Astrocyte of the hippocampus (primary cell): Measurements from ENCODE around the gene ASS1.
"Not testable (repeated sequence)": the region's sequence is repeated elsewhere in the genome, so short reads cannot be mapped to it uniquely, and the experiment has no call there.

Experiments used
- DNase-seq: peaks from one replicate; pipeline ENCODE4 v3.0.0; 2011; ENCODE audit warnings: low read depth, low spot score

ASS1 gene

DNA sequence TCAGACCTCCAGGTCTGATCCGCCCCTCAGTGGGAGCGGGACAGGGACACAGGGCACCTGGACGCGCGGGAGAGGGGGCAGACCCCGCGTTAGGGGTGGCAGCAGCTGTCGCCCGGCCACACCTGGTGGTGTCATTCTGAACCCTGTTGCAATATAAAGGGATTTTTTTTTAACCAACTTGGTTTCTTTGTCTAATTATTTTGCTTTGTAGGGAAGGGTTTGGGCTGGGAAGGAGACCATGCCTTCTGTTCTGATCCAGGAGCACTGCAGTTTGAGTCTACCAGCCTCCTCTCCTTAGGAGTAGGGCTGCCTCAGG is 10.9 kb upstream of the ASS1 start:
- no peak for DNase-seq

DNA sequence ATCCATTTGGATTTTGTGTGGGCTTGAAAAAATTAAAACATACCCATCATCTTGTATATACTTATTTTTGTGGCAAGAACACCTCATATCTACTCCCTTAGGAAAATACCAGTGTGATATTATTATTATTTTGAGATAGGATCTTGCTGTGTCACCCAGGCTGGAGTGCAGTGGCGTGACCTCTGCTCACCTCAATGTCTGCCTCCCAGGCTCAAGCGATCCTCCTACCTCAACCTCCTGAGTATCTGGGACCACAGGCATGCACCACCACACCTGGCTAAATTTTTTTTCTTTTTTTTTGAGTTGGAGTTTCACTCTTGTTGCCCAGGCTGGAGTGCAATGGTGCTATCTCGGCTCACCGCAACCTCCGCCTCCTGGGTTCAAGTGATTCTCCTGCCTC is 10.1 kb upstream of the ASS1 start:
- DNase-seq: not testable (repeated sequence)

DNA sequence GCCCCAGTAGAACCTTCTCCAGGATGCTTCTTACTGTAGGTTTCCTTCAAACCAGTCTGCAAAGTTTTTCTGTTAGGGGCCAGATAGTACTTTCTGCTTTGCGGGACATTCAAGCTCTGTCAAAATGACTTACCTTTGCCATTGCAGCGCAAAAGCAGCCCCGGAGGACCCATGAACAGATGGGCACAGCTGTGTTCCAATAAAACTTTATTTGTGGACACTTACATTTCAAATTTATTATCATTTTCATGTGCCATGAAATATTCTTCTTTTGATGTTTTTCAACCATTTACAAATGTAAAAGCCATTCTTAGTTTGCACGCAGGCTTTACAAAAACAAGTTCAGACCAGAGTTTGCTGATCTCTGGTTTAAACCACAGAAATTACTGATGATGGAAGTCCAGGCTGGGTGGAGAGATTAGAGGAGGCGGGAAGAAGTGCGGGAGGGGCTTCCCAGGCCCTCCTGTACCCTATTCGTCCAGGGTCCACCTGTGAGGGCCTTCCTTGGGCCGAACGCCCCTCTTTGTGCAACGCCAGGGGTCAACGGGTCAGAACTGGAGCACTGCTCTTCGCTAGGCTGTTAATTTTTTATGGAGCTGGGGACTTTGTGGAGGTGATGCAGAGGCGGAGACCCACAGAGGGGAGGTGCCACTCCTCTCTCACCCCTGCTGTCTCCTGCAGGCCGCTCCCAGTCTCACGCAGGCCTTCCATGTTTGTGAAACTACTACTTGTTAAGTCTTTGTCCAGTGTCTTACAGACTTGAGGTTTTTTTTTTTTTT is 7.6 kb upstream of the ASS1 start:
- no peak for DNase-seq

DNA sequence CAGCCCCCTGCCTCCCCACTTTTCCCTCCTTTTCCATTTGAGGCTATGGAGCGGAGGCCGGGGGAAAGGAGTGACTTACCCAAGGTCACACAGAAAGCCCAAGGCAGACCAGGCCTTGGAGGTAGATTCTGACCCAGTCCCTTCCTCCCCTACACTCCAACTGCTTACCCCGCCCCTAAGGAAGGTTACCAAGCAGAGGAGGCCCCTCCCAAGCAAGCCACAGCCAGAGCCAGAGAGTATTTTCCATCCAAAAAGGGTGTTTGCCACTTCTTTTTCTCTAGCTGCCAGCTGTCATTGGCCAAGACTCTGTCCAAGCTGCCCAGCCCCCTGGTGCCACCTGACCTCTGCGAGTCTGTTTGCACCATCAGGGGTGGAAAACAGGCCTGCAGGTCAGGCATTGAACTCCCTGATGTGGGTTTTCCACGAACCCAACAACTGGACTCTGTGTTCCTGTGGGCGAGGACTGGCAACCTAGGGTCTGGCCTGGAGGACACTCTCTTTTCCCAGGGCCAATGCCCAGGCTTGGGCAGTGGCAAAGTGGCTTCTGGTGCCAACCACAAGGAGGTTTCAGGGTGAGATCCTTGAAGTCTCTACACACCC is 6.3 kb upstream of the ASS1 start:
- DNase-seq: no peak

DNA sequence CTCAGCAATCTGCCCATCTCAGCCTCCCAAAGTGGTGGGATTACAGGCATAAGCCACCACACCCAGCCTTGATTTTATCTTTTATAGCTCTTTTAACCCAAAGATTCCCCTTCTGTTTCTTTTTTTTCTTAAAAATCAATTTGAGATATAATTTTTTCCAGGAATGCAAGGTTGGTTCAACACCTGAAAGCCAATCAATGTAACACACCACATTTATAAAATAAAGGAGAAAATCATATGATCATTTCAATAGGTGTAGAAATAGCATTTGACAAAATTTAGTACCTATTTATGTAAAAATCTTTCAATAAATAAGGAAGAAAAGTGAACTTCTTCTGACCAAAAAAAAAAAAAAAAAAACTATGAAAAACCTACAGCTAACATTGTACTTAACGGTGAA is 3.7 kb upstream of the ASS1 start:
- DNase-seq: no peak

DNA sequence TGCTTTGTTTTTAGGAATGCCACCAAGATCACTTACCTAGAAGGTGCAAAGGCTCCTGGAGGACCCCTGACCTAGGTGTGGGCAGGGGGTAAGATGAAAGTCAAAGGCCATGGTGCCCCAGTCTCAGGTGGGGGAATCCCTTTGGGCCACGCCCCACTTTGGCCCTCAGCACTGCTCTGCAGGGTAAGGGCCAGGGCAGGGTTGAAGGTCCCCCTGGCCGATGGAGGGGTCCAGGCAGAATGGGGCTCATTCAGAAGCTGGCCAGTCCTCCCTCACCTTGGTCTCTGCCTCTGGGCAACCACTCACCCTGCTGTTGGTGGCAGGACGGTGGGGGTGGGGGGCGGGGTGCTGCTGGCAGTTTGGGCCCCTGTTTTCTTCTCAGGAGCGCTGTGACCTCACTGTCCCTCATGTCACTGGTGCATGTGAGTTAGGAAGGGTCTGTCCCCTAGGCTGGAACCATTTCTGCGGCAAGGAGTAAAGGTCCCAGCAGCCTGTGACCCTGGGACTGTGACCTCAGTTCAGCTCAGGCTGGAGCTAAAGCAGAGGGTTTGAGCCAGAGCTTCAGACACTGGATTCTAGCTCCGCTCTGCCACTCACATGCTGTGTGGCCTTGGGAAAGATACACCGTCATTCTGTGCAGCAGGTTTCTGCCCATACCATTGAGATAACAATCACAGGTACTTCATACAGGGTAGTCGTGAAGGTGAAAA is 1.9 kb upstream of the ASS1 start:
- no peak for DNase-seq

DNA sequence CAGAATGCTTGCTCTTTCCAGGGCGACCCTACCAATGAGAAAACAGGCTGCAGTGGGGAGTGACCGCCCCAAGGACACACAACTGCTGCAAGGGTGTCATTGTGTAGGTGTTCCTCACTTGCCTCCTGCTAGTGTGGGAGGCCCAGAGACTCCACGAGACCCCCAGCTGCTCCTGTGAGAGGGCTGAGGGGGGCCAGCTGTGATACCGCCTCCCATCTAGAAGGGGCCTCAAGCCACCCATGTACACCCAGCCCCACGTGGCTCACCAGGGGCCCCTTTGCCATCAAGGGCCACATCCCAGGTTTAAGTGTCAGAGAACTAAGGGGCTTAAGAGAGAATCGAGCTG is 1.3 kb upstream of the ASS1 start:
- no peak for DNase-seq

DNA sequence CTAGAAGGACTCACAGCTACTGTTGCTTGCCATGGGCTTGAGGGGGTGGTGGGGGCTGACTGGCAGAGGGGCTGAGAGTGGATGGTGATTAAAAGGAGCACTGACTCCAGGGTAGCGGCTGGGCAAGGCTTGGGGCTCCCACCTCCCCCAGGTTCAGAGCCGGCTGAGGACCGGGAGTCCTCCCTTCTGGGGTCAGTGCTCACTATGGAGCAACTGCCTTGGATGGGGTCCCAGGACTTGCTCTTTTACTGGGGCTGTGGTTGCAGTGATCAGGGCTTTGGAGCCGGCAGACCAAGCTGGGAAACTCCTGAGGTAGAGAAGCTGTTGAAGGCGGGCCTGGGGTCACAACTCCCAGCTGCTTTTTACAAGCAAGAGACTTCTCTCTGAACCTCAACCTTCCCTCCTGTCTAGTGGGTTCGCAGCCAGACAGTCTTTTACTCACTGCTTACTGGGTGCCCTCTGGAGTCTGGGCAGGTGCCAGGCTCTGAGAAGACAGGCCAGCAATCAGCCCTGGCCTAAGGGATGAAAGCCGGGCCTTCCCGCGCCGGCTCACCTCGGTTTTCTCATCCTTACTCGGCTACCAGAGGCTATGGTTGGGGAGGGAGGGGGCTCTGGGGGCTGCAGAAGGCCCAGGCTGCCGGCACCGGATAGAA is 795 bp upstream of the ASS1 start:
- no peak for DNase-seq

DNA sequence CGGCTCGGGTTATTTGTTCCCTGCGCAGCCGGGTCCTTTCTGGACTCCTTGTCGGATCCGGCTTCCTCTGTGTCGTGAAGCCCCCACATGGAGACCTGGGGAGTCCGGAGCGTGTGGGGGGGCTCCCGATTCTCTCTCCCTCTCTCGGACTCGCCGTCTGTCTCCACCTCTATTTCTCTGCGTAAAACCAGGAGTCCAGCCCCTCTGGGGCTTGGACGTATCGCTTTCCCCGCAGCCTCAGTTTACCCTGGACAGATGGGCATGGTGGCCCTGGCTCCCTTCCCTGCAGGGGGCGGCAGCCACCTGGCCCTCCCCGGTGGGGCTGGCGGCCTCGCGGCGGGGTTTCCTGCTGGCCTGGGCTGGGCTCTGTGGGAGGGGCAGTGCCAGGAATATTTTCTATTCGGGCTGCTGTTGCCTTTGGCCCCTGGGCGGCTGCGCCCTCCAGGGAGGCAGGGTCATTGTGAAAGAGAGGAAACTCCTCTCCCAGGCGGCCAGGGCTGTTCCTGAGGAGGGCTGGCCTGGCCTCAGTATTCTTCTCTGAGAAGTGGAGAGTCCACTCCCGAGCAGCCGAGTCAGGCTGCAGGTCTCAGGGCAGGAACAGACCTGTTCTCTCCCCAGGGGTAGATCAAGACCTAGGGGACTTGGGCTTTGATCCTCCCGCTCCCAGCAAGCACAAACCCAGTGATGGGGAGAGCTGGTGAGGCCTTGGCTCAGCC is 665 bp downstream of the ASS1 start:
- DNase-seq: peak; percentile 23

DNA sequence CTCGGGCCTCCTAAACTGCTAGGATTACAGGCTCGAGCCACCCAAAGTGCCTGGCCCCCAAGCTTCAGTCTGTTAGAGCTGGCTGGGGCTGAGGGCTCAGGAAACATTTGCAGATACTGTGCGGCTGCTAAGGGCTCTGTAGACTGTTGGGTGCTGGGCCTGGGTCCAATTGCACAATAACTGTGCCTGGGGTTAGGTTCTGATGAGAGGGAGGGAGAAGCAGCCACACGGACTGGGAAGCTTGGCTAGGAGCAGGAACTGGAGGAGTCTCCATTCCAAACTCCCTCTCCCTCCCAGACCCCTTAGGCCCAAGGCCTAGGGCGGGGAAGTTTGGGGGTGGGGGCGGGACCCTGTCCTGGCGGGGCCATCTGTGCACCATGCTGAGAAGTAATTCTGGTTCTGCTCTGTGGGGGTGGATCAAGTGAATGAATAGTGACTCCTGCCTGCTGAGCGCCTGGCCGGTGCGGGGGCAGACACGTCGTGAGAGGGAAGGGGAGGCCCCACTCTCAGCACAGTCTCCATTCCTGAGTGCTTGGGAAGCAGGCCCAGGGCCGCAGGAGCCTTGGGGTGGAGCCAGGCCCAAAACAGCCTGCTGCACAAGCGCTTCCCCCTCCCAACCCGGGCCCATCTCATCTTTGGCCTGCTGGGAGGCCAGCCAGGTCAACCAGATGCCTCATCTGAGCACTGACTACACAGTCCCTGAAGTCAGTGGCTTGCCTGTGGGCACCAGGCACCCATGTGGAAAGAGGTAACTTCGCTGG is 1.5 kb downstream of the ASS1 start:
- DNase-seq: peak; percentile 80

DNA sequence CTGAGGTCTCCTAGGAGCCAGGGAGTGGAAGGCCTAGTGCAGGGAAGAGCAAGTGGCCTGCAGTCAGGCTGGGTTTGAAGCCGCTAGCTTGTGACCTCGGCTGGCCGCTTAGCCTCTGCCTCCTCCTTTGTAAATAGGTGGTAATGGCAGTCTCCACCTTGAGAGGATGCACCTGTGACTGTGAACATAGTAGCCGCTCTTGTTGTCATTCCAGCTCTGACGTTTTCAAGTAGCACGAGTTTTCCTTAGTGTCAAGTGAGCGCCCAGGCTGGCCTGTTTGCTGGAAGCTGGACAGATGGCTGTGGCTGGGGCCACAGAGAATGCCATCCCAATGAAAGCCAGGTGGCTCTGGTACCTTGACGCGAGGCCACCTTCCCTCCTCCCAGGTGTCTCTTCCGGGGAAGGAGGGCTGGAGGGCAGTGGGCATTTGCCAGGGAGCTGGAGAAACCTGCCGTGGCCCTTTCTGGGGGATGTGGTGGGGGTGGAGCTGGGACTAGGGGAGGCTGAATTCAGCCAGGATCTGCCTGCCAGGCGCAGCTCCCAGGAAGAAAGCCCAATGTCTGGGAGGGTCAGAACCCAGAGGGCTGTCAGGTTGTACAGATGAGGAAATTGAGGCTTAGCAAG is 2.5 kb downstream of the ASS1 start:
- no peak for DNase-seq

DNA sequence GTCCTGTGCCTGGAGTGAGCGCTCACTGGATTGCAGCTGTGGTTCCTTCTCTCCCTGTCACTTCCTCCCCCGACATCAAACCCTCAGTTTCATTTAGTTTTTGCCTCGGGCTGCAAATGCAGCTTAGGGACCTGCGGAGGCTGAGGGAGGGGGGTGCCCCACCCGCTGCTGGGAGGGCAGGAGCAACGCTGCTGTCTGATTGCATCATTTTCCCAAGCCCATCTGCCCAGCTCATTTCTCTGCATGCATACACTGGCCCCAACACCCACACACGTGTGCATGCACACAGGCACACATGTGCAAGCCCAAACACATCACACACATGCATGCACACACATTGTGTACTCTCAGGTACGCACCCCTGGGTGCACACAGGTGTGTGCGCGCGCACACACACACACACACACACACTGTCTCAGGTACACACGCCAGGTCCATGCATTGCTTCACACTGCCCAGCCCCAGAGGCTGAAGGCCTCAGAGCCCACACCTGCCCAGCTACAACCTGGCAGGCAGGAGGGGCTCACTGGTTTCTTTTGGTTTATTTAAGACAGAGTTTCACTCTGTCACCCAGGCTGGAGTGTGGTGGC is 3.4 kb downstream of the ASS1 start:
- no peak for DNase-seq

DNA sequence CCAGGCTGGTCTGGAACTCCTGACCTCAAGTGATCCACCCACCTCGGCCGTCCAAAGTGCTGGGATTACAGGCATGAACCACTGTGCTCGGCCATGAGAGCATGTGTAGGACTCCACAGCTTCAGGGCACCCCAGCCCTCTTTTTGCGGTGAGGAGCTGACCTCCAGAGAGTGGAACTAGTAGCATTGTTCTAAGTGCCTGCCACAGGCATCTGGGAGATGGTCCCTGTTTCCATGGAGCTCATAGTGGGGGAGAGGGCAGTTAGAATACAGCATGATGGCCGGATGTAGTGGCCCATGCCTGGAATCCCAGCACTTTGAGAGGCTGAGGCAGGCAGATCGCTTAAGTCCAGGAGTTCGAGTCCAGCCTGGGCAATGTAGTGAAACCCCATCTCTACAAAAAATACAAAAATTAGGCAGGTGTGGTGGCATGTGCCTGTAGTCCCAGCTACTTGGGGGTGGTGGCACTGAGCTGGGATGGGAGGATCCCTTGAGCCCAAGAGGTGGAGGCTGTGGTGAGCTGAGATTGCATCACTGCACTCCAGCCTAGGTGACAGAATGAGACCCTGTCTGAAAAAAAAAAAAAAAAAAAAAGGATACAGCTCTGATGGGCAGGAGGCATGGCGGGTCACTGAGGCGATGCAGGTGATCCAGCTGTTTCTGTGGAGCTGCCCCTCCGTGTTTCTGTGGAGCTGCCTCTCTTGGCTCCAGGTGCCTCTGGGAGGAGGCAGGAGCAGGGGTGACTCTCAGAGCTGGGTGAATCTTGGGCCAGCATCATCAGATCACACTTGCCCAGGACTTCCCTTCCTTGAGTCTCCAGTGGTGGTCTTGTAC is 4.2 kb downstream of the ASS1 start:
- no peak for DNase-seq

DNA sequence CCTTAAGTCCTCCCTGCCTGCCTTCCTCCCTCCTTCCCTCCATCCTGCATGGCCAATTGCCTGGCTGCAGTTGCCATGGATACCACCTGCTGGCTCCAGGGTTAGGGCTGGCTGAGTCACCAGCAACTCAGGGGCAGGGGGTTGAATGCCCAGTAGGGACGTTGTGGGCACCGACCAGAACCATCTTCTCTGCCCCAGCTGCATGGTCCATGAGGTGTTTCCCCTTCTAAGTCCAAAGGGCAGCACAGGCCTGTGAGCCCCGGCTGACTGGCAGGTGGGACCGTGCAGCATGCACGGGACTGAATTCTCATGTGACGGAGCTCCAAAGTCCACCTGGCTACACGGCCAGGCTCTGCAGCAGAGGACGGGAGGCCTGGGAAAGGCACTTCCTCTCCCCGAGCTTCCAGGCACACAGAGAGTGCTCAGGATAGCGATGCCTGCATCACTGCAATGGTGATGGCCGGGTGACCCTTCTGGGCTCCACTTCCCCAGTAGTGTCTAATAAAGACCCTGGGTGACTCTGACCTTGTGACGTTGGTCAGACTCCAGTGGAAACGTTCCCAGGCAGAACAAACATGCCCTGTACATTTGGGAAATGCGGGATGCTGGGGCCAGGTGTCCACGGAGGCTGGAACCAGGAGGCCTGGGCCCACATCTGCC is 5.7 kb downstream of the ASS1 start:
- DNase-seq: no peak

DNA sequence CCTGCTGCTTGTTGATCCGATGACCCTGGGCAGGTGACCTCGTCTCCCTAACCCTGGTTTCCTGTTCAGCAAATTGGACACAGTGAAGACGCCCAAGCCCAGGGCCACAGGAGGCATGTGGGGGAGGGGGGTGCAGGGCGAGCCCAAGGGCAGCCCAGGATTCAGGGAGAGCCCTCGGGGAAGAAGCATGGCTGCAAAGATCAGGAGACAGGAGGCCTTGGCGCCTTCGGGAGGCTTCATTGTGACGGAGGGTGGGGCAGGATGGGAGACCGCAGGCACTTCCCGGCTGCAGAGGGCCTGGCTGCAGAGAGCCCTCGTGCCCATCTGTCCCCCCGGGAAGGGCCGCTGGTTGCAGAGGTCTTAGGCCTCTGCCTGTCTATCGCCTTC is 6.2 kb downstream of the ASS1 start:
- no peak for DNase-seq

DNA sequence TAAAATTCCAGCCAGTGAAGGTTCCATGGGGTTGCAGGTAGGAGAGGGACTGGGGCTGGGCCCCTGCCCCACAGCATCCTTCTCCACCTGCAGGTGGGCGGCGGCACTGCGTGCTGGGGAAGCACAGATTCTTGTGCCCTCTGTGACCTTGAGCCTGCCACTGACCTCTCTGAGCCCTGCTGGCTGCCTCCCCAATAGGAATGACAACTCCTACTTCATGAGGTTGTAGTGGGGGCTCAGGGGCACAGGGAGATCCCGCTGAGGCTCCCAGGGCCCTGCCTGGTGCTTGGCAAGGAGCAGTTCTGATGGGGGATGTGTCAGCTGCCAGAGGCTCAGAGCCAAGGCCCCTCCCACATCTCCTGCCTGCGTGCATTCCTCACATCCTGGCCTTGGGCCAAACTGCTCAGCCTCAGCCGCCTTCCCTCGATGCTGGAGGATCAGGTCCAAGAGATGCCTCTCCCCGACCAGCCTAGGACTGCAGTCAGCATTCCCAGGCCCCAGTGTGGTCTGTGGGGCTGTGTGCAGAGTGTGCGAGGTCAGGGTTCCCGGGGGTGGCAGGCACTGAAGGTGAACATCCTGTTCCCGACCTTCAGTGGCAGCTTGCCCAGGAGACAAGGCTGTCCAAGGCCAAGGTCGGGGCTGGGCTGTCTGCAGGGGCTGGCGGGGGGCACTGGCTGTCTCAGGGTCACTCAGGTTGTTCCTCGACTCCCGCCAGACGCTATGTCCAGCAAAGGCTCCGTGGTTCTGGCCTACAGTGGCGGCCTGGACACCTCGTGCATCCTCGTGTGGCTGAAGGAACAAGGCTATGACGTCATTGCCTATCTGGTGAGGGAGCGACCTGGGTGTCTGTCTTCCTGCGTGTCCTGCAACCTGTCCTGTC is 7.0 kb downstream of the ASS1 start:
- DNase-seq: peak; percentile 96

DNA sequence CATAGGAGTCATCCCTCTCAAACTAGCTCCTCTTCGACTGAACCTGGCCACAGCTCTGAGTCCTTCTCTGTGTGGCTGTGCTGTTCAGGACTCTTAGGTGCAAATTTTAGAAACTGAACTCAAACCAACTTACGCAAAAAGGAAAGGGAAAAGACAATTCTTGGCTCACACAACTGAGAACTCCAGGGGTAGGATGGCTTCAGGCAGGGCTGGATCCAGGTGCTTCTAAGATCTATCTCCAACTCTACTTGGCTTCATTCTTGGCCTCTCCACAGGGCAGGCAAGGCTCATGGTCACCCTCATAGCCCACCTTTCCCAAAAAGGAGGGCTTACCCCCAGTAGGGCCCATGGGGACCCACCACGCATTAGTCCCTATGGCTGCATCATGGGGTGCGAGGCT is 8.1 kb downstream of the ASS1 start:
- no peak for DNase-seq

DNA sequence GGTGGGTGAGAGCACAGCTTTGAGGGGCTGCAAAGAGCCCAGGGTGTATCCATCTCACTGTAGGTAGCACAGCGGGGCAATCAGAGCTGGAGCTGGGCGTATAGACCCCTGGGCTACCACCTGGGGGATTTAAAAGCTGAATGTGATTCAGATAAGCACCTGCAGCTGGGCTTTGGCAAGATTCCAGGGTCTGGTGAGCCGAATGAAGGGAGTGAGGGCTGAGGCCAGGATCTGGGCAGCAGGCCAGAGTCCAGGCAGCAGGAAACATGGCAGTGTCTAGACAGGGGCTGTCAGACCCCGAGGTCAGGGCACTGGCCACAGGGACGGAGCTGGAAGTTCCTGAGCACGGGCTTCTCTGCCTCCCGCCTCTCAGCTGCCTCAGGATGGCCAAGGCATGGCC is 8.7 kb downstream of the ASS1 start:
- peak; percentile 73 for DNase-seq
